Cardiac fibroblast (primary cell): ENCODE measurements around the gene FHIP1B.
A peak's percentile ranks its signal among the peaks of the same experiment; 100 is the strongest.

Experiments
- DNase-seq, 2 donors: peaks; one replicate each; pipeline versions ENCODE4 v3.0.0 to v3.0.0-alpha.2; 2010; ENCODE audit warnings: low read depth in 2 of 2
- H3K4me3 ChIP-seq, 2 donors: replicated peaks in 1 of 2; 1 replicate in 1 of 2; 2 replicates in 1 of 2; pipeline ENCODE4 v1.5.1; 2011; ENCODE audit warnings: low read depth in 2 of 2, low read length in 2 of 2, mild to moderate bottlenecking in 2 of 2, moderate library complexity in 1 of 2
- CTCF ChIP-seq: IDR thresholded peaks from one replicate; pipeline ENCODE4 v1.5.1; 2011; ENCODE audit warnings: low read depth, mild to moderate bottlenecking, low read length, inconsistent platforms

Gene FHIP1B

GRCh38 chr11:6228520-6228919 lies 5.9 kb downstream of the FHIP1B start:
- no peak for DNase-seq
- H3K4me3 ChIP-seq: no peak overlapping the region
- TF ChIP-seq CTCF: no peak

- no peak for DNase-seq
- no peak for TF ChIP-seq CTCF
- H3K4me3 ChIP-seq: no peak overlapping the region
These were observed 8.5 kb downstream of the FHIP1B start for GRCh38 chr11:6225896-6226295.

GRCh38 chr11:6225024-6225423 lies 9.4 kb downstream of the FHIP1B start:
- DNase-seq: no peak
- H3K4me3 ChIP-seq: no peak overlapping the region
- no peak for TF ChIP-seq CTCF

- H3K4me3 ChIP-seq: no peak overlapping the region
- DNase-seq: no peak
- TF ChIP-seq CTCF: no peak
These were observed 10.0 kb downstream of the FHIP1B start for GRCh38 chr11:6224421-6224820.

- TF ChIP-seq CTCF: no peak
- DNase-seq: no peak
- no peak overlapping the region for H3K4me3 ChIP-seq
These were observed 10.6 kb downstream of the FHIP1B start for GRCh38 chr11:6223854-6224253.

- H3K4me3 ChIP-seq: no peak overlapping the region
- DNase-seq: peak; percentile 89 to 92
- TF ChIP-seq CTCF: no peak
These were observed 15.1 kb downstream of the FHIP1B start for GRCh38 chr11:6219359-6219758.

GRCh38 chr11:6217722-6218121 lies 16.7 kb downstream of the FHIP1B start:
- no peak for TF ChIP-seq CTCF
- no peak for DNase-seq
- no peak overlapping the region for H3K4me3 ChIP-seq
